Left cardiac atrium (tissue), 4 donors: ENCODE data around the gene IL1F10. TPM values are rescaled to one million over a fixed set of nuclear protein-coding genes. Genes with fewer than 3 reads are reported as not detected.

Source experiments
- ATAC-seq, 2 donors: fragments of 200-7000 bp; cut with Tn5 transposase; one replicate each; pipeline ENCODE4 v1.9.1; 2020; ENCODE audit warnings: mild to moderate bottlenecking in 2 of 2, moderate library complexity in 2 of 2
- DNase-seq: peaks from one replicate; pipeline ENCODE4 v3.0.0-alpha.2; 2020
- intact Hi-C, 2 donors: fragments of 100-400 bp; cut with DNase I; formaldehyde crosslinking; loops; one replicate each; pipeline versions ENCODE4 v1.14.1 to v1.15.1; 2022 to 2023
- long read RNA-seq: library from polyadenylated mRNA; unstranded; transcript quantifications from one replicate; pipeline ENCODE4 v2.0.0, GENCODE V29; 2021
- total RNA-seq, 2 donors: library from RNA; stranded (reverse); fragmentation: NEBNext Ultra II Directional; extraction: Animal tissue kit (Norgen Biotek cat#: 25700); gene quantifications; one replicate each; pipeline ENCODE4 v1.2.1, GENCODE V29; 2021
- donor health status: DM: no; HTN: yes; CAD: no.
- donor health status: DM: no; HTN: yes; CAD: no; lungs with severe emphysema.
- donor health status: DM: yes; HTN: yes; CAD: no.
- donor health status: Dilated cardiomyopathy.

Gene IL1F10, protein sequence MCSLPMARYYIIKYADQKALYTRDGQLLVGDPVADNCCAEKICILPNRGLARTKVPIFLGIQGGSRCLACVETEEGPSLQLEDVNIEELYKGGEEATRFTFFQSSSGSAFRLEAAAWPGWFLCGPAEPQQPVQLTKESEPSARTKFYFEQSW
- total RNA-seq: not detected
- long read RNA-seq: 0 reads

DNA sequence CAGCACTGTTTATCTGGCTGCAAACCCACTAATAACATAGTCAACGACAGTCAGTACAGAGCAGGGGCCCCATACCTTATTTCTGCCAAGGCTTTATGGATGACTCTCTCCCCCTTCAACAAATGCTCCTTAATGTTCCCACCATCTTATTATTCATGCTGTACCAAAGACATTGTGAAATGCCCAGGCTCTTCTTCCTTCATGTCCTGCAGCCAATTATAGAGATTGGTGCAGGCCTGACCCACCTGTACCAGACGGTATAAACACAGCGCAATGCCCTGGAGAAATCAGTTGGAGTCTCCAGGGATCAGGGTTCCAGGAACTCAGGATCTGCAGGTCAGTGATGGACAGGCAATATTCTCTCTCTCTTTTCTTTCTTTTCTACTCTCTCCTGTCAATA is at the start of gene IL1F10:
TSS of gene IL1F10 (plus strand) at position 290 of the 400 bp plus-strand sequence. CDS start 4,769 bp downstream, outside the sequence.
- DNase-seq: no peak
- ATAC-seq: no peak
- intact Hi-C loops: no loop called here

DNA sequence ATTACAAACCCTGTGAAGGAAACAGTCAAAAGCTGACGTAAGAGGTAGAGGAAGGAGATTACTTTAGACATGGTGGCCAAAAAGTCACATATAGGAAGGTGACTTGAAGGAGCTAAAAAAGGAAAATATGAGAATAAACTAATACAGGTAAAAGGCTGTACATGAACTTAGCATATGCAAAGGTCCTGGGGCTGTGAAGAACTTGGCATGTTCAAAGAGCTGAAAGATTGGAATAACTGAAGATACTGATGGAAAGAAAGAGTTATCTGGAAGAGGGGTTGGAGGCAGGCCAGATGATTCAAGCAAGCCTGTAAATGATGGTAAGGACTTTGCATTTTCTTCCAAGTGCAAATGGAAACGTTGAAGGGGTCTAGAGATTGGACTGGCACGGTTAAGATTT is 49.3 kb upstream of the IL1F10 start:
- no peak for ATAC-seq

DNA sequence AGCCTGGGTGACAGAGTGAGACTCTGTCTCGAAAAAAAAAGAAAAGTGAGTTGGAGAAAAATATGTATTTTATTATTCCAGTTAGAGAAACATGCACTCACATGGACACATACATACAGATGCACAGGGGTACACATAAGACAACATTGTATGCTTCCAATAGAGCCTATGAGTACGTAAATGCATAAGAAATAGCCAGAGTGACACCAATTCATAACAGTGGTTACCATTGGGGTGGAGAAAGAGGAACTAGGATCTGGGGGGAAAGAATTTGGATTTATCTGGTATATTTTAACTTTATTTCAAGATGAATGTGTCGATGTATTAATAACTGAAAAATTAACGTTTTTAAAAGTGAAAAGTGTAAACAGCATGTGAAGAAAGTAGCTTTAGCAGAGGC is 46.5 kb upstream of the IL1F10 start:
- intact Hi-C loops: no loop called here
- ATAC-seq: no peak
- no peak for DNase-seq

More for the DNA sequence above, 49.3 kb upstream of the IL1F10 start:
- intact Hi-C loops: no loop called here
- no peak for DNase-seq

DNA sequence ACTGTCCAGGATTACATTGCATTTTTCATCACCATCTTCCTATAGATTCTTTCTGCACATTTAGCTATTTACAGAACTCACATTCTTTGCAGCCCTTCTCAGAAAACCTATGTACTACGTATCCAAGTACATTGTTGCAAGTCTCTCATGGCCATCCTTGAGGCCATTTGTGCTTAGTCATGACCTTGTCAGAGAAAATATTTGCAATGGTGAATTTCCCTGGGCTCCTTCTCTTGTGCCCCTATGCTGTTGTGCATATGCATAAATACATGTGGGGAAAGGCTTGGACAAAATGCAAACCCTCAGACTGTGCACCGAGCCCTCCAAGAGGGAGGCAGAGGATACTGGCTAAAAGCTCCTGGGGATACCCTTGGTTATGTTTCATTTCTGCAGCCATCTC is 43.0 kb upstream of the IL1F10 start:
- DNase-seq (no peak), ATAC-seq (no peak)
- intact Hi-C loops: no loop called here

DNA sequence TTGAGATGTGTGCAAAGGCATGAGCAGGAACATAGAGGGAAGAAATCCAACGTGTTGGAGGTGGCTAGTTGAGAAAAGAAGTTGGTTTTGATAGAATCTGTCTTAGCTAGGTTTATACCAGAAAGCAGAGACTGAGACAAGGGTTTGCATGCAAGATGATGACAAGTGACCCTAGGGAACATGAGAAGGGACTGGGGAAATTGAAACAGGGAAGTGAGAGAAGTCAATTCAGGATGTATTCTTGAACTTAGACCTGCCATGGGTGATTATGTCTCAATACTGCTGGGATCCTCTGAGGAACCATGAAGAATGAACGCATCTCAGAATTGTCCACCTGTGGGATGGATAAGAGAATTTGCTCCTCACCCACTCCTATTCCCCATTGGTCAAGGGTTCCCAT is 42.0 kb upstream of the IL1F10 start:
- intact Hi-C loops: no loop called here
- ATAC-seq: no peak

DNA sequence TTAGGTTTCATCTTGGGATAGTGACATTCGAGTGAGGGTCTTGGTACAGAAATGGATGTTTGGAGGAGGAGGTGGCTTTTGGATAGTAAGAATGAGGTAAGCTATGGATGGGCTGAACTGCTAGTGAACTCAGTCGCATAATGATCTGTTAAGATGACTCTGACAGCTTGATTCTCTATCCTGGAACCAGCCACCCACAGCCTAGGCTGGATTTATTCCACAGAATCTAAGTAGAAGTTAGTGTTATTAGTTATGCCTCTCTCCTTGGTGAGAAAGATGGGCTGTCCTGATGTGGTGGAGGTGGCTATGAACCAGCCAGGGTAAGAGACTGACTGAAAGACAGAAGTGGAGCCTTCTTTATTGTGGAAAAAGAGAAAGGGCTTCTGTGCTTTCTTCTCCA is 40.1 kb upstream of the IL1F10 start:
- DNase-seq (no peak), ATAC-seq (no peak)
- intact Hi-C loops: no loop called here

More for the DNA sequence above, 42.0 kb upstream of the IL1F10 start:
- no peak for DNase-seq

DNA sequence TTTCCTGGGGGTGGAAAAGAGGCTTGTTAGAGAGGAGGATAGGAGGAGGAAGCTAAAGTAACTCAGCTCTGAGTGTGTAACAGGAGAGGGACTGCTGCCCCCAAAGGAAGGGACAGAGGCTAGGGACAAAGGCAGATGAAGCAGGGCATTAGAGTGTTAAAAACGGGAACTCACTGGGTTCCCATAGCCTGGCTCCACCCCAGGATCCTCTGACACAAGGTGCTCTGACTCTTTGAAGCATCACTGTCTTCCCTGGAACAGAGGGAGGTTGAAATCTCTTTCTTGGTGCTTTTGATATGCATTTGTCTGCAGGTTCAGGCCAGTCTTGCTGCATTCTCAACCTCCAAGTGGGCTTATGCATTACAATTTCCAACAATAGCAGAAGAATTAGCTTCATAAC is 39.7 kb upstream of the IL1F10 start:
- ATAC-seq (no peak), DNase-seq (no peak)
- intact Hi-C loops: no loop called here

DNA sequence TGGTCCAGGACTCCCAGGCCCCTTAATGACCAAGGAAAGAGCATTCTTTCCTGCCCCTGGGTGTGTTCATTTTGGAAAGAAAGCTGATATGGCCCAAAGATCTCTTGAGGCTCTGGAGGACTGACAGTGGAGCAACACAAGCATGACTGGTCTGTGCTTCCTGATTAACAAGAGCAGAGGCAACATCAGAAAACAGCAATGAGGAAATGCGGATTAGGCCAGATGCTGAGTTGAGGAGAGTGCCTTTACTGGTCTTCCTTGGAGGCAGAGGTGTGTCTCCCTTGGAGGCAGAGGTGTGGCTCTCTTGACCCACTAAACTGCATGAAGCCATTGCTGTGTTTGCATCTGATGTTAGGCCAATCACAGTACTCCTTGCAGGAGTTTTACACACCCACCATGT is 35.0 kb upstream of the IL1F10 start:
- ATAC-seq (no peak), DNase-seq (no peak)
- intact Hi-C loops: no loop called here

DNA sequence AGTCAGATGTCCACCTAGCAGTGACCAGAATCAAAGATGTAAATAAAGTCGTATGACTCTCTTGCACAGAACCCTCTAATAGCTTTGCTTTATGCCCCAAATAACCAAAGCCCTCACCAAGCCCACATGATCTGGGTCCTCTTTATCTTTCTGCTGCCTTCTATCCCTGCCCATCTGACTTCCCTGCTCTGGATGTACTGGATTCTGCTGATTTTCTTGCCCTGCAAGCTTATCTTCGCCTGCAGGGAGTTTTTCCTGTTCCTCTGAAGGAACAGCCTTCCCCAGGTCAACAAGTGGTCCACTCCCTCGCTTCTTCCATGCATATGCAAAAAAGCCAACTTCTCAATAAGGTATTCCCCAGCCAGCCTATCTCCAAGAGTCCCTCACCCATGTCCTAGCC is 33.8 kb upstream of the IL1F10 start:
- intact Hi-C loops: no loop called here
- ATAC-seq (no peak), DNase-seq (no peak)

DNA sequence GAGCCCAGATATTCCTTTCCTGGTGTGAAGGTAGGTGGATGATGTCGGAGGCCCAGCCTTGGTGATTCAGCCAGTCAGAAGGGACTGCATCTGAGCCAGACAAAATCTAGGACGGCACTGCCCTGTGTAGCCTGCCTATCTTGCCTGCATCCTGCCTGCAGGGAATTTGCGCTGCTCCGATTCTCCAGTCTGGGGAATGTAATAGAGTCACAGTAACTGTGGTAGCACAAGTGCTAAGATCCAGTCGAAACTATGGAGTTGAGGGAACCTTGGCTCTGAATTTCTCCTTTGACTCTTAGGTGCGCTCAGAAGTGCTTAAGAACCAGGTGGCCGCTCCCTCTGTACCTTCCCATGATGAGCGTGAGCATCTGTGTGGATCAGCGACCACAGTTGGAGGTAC is 31.0 kb upstream of the IL1F10 start:
- no peak for DNase-seq
- ATAC-seq: no peak
- intact Hi-C loops: no loop called here

DNA sequence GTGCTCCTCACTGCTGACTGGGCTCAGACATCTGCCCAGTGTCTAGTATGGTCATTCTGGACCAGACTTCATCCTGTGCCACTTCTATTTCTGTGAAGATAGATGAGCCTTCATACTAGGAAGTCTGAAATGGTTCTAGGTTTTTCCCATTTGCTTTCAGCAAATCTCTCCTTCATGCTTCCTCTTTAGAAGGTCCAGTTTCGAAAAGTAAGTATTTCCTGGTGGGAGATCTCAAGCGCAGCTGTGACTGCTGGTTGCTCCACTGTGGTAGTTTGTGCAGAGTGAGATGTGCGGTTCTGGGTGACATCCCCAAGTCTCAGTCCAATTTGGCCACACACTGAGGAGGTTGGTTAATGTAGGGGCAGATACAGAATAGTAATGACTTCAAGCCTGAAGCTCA is 29.5 kb upstream of the IL1F10 start:
- no peak for DNase-seq
- no peak for ATAC-seq
- intact Hi-C loops: no loop called here

DNA sequence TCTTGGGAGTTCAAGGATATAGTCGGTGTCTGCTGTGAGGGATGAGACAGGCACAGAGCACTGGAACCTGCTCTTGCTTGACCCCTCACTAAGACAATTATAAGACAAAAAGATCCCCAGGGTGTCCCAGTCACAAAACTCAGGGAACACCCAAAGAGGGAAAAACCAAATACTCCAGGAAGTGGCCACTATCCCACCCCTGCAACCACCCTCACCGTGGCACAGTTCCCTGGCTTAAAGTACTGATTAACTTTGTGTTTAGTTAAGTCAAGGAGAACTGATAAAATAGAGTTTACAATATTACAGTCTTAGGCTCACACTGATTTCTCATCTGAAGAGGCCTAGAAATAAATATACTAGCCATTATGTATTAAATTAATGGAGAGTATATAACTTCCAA is 28.6 kb upstream of the IL1F10 start:
- no peak for ATAC-seq

DNA sequence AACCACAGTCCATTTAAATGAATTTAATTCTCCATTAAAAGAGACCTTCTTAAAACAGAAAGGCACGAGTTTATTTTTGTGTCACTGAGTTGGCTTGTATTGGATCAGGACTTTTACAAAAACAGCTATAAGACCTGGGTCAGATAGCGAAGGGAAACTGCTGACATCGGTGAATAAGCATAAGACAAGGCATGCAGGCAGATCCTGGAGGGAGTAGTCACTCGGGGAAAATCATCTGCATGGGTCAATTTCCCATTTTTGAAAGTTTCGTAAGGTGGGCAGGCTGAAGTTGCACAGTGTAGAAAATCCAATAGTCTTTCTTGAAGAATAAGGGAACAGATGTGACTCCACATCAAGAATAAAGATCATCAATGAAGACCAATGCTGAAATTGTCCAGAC is 28.1 kb upstream of the IL1F10 start:
- intact Hi-C loops: no loop called here
- DNase-seq: no peak
- ATAC-seq: no peak

More for the DNA sequence above, 28.6 kb upstream of the IL1F10 start:
- no peak for DNase-seq
- intact Hi-C loops: no loop called here

DNA sequence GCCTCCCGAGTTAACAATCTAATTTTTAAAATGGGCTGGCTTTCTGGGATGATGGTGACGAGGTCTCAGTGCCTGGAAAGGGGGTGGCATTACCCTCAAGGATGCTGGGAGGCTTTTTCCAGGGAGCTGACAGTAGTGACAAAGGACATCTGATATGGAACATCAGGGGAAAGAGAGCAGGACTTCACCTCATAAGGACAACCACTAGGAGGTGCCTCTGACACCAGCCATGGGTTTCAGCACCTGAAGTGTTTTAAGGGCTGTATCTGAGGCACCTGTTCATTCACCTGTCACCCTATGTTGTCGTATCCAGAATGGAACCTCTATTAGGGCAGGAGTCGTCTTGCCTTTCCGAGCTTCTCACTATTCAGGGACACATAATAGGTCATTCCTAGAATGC is 25.9 kb upstream of the IL1F10 start:
- no peak for DNase-seq
- ATAC-seq: no peak
- intact Hi-C loops: no loop called here

DNA sequence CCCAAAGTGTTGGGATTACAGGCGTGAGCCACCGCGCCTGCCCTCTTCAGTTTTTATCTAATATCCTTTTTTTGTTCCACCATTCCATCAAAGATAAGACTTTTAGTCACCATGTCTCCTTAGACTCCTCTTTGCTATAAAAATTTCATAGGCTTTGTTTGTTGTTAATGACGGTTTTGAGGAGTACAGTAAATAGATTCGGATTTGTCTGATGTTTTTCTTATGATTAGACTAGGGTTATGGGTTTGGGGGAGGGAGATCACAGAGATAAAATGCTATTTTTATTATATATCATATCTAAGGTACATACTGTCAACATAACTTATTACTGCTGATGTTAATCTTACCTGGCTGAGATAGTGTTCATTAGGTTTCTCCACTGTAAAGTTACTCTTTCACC is 21.3 kb upstream of the IL1F10 start:
- ATAC-seq: no peak
- DNase-seq: no peak
- intact Hi-C loops: no loop called here

DNA sequence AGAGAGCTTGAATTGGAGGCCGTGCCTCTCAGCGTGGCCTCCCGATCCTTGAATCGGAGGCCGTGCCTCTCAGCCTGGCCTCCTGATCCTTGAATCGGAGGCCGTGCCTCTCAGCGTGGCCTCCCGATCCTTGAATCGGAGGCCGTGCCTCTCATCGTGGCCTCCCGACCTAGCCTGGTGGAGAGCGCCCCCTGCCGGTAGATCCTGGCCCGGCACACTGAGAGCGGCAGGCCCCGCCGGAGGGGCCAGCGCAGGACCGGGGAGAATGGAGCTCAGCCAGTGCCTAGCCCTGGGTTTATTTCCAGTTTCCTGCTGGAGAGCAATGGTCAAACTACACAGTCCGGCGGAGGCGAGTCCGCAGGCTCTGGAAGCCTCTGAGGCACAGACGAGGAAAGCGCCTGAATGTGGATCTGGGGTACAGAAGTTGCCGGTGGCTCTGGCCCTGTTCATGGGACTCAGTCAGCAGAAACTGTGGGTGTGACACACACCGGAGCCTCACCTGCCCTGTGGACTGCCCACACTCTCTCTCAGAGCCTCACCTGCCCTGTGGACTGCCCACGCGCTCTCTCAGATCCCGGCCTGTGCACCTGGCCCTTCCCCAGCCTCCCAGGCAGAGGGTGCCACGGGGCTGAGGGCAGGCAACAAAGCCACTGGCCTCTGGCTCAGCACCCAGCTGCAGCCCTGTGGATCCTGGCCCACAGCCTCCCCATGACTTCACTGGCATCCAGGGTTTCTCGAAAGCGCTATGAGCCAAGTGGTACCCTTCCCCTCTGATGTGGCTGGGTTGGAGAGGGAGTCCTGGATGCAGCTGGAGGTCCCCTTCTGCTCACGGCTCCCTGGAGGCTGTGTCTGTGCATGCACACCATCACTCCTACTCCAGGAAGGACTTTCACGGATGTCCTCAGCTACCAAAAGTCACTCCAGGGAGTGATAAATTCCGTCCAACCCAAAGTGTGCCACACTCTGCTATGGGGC is 16.6 kb upstream of the IL1F10 start:
- DNase-seq (no peak), ATAC-seq (no peak)
- intact Hi-C loops: no loop called here

DNA sequence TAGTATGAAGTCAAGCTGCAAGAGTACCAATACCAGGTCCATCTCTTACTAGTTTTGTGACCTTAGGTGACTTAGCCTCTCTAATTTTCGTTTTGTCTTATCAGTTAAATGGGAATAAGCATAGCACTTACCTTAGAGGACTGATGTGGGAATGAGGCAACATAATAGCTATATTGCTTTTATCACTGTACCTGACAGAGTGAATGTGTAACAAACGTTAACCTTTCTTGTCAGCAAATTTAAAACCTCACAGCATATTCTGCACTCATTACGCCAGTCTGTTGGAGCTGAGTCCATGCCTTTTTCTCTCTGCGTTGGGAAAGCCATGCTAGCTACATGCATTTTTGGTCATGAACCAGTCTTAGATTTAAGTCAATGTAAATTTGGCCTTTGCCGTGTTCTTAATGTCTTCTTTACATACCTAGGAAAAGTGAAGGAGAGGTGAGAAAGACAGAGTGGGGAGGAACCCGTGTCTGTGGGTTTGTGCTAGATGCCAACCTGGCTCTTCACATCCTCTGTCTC is 15.3 kb upstream of the IL1F10 start, which contains the start of gene IL36B:
TSS of gene IL36B (minus strand) at position 472 of the 522 bp plus-strand sequence.
- no peak for DNase-seq
- intact Hi-C loops: no loop called here
- no peak for ATAC-seq

DNA sequence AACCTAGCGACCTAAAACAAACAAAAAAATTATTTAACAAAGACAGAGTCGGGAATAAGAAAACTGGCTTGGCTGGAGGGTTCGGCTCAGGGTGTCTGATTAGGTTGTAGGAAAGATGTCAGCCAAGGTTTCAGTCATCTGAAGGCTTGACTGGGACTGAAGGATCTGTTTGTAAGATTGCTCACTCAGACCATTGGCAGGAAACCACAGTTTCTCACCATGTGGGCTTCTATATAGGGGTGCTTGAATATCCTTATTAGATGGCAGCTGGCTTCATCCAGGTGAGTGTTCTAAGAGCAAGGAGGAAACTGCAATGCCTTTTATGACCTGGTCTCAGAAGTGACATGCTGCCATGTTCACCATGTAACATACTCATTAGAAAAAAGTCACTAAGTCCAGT is 14.1 kb upstream of the IL1F10 start:
- ATAC-seq (no peak), DNase-seq (no peak)
- intact Hi-C loops: no loop called here

DNA sequence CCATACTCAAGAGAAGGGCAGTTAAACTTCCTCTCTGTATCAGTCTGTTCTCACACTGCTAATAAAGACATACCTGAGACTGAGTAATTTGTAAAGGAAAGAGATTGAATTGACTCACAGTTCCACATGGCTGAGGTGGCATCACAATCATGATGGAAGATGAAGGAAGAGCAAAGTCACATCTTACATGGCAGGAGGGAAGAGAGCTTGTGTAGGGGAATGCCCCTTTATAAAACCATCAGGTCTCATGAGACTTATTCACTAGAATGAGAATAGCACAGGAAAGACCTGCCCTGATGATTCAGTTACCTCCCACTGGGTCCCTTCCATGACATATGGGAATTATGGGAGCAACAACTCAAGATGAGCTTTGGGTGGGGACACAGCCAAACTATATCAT is 13.7 kb upstream of the IL1F10 start:
- DNase-seq (no peak), ATAC-seq (no peak)
- intact Hi-C loops: no loop called here

DNA sequence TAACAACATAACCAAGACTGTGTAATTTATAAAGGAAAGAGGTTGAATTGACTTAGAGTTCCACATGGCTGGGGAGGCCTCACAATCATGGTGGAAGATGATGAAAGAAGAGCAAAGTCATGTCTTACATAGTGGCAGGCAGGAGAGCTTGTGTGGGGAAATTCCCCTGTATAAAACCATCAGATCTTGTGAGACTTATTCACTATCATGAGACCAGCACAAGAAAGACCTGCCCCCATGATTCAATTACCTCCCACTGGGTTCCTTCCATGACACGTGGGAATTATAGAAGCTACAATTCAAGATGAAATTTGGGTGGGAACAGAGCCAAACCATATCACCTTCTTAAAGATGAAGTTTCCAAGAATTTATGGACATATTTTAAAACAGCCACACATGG is 11.2 kb upstream of the IL1F10 start:
- ATAC-seq (no peak), DNase-seq (no peak)
- intact Hi-C loops: no loop called here

DNA sequence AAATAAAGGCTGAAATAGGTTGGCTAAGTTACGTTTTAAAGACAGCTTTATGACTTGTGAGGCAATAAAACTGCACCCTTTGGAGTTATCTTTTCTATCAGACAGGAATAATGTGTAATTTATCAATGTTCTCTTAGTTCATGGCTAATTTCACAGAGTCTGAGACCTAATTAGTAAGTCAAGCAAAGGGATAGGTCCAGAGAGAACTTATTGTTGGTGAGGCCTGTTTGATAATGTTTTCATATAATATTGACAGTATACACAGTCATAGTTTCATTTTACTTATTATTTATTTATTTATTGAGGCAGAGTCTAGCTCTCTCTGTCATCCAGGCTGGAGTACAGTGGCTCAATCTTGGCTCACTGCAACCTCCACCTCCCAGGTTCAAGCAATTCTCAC is 10.7 kb upstream of the IL1F10 start:
- DNase-seq (no peak), ATAC-seq (no peak)
- intact Hi-C loops: no loop called here
